Skeletal muscle satellite cell (primary cell): ENCODE results near the gene YAP1.

ENCODE experiments used
- H3K27me3 ChIP-seq: 2 replicates; pipeline ENCODE4 v1.7.0; 2013; ENCODE audit warnings: low read length; ENCODE audit not compliant: control insufficient read depth, insufficient read depth
- H3K36me3 ChIP-seq: 2 replicates; pipeline ENCODE4 v1.7.0; 2013; ENCODE audit warnings: mild to moderate bottlenecking, control low read depth, low read length; ENCODE audit not compliant: insufficient read depth
- H3K4me1 ChIP-seq: 2 replicates; pipeline ENCODE4 v1.7.0; 2013; ENCODE audit warnings: low read length; ENCODE audit not compliant: control insufficient read depth, insufficient read depth
- H3K4me2 ChIP-seq: 2 replicates; pipeline ENCODE4 v1.7.0; 2013; ENCODE audit warnings: mild to moderate bottlenecking, low read length
- H3K4me3 ChIP-seq: 2 replicates; pipeline ENCODE4 v1.7.0; 2013; ENCODE audit warnings: low read length
- H3K9ac ChIP-seq: 2 replicates; pipeline ENCODE4 v1.7.0; 2013; ENCODE audit warnings: mild to moderate bottlenecking, low read depth, low read length, moderate library complexity
- H3K9me3 ChIP-seq: replicated peaks from 2 replicates; pipeline ENCODE4 v1.7.0; 2013; ENCODE audit warnings: mild to moderate bottlenecking, control low read depth, low read length

Gene YAP1

DNA sequence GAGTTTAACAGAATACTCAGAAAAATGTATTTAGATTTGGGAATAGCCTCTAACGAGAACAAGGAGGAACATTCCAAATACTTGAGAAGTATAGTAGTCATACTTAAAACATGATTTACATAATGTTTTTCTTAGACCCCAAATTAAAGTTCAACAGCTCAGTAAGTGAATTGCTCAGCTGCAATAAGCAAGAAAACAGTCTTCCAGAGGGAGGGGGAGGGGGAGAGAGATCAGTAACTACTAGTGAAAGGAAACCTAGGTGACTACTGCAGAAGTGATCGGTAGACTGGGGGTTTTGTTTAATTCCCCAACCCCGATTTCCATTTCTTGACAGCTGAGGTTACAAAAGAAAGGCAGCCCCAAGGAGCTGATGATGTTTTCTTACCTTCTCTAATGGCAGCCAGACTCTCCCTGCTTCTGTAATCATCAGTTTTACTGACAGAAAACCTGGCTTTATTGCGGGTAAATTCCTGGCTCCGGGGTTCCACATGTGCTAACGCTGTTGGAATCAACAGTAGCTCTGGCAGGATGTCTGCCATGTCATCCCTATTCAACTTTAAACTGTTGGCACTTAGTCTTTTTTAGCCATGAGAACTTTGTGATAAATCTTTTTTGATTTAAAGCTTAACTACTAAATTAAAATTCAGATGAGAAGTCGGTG, 124.7 kb downstream of the YAP1 start:
- no peak overlapping the region for H3K4me3 ChIP-seq
- H3K36me3 ChIP-seq, result peaks cover 22% of the 10 kb centered on the region
- no peak overlapping the region for H3K4me2 ChIP-seq
- H3K9ac ChIP-seq, result no peak overlapping the region
- H3K27me3 ChIP-seq, result no peaks in the 10 kb centered on the region
- H3K9me3 ChIP-seq, result no peaks in the 10 kb centered on the region
- no peaks in the 10 kb centered on the region for H3K4me1 ChIP-seq

DNA sequence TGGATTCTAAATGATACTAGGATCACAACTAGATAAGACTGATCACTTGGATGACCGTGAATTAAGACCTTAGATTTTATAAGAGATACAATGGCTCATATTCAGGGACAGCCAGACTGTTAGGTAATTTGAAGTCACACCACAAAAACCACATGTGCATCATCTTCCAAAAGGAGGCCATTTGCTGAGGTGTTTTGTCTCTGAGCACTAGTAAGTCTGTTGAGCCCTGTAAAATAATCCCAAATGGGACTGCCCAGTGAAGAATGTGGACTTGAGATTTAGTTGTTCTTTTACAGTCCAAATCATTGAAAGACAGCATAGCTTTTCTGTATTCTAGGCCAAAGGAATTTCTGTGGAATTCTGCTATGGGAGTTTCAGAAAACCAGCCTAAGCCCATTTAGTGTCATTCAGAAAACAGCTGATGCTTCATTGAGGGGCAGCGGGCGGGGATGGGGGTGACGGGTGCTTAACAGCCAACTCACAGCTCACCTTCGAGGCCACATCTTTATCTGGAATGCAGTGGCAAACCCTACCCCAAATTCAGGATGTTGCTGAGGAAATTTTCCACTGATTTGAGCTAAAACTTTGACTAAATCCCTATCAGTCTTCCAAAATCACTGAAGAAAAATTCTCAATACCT, 127.0 kb downstream of the YAP1 start:
- H3K4me3 ChIP-seq, result no peak overlapping the region
- no peaks in the 10 kb centered on the region for H3K27me3 ChIP-seq
- no peaks in the 10 kb centered on the region for H3K9me3 ChIP-seq
- peaks cover 9% of the 10 kb centered on the region for H3K4me1 ChIP-seq
- no peak overlapping the region for H3K4me2 ChIP-seq
- H3K36me3 ChIP-seq, result peaks cover 11% of the 10 kb centered on the region
- H3K9ac ChIP-seq, result no peak overlapping the region

DNA sequence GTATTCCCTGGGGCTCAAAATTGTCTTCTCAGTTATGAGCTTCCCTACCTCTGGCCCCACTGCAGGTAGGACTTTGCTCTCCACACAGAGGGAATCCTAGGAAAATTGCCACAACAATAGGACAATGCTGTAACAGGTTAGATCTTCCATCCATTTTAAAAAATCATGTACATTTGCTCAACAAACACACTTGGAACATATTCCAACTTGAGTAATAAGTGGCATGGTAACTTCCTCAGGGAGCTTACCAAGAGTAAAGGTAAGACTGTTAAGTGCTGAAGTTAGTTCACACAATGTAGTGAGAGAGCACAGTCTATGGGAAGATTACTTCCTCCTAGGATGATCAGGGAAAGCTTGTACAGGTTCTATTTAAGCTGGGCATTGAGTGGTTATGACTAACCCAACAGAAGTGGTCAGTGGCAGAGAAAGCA, 128.2 kb downstream of the YAP1 start:
- H3K9ac ChIP-seq, result no peak overlapping the region
- H3K9me3 ChIP-seq, result no peaks in the 10 kb centered on the region
- peaks cover 7% of the 10 kb centered on the region for H3K36me3 ChIP-seq
- H3K4me2 ChIP-seq, result no peak overlapping the region
- no peak overlapping the region for H3K4me3 ChIP-seq
- peaks cover 9% of the 10 kb centered on the region for H3K4me1 ChIP-seq
- no peaks in the 10 kb centered on the region for H3K27me3 ChIP-seq

- H3K9ac ChIP-seq, result no peak overlapping the region
- H3K36me3 ChIP-seq, result peaks cover 1% of the 10 kb centered on the region
- H3K4me1 ChIP-seq, result peaks cover 10% of the 10 kb centered on the region
- no peak overlapping the region for H3K4me3 ChIP-seq
- H3K9me3 ChIP-seq, result no peaks in the 10 kb centered on the region
- H3K4me2 ChIP-seq, result no peak overlapping the region
- no peaks in the 10 kb centered on the region for H3K27me3 ChIP-seq
Measured at GRCh38 chr11:102239448-102239847, 129.2 kb downstream of the YAP1 start.

- Histone ChIP-seq H3K4me2 (no peak overlapping the region), H3K36me3 (no peaks in the 10 kb centered on the region), H3K9ac (no peak overlapping the region), H3K27me3 (no peaks in the 10 kb centered on the region), H3K9me3 (no peaks in the 10 kb centered on the region), H3K4me3 (no peak overlapping the region), H3K4me1 (peaks cover 14% of the 10 kb centered on the region)
Measured at GRCh38 chr11:102239911-102240310, 129.7 kb downstream of the YAP1 start.

DNA sequence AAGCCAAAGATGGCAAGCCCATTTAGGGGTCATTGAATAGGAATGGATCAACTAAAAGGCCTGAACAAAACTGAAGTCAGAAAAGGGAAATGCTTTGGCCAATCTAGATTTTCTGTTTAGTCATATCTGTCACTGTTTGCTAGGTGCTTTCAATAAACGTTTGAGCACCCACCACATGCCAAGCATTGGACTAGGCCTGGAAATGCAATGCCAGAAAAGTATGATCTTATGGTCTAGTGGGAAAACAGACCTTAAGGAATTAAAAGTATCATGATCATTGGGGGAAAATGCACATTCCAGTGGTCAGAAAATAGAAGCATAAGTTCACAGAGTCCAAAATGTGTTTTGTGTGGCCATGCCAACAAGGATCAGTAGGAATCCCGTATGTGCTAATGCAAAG, 130.3 kb downstream of the YAP1 start:
- H3K36me3 ChIP-seq, result no peaks in the 10 kb centered on the region
- H3K9me3 ChIP-seq, result no peaks in the 10 kb centered on the region
- no peak overlapping the region for H3K4me3 ChIP-seq
- H3K9ac ChIP-seq, result no peak overlapping the region
- H3K27me3 ChIP-seq, result no peaks in the 10 kb centered on the region
- H3K4me1 ChIP-seq, result peaks cover 20% of the 10 kb centered on the region
- H3K4me2 ChIP-seq, result no peak overlapping the region

GRCh38 chr11:102241026-102241425, 130.8 kb downstream of the YAP1 start:
- Histone ChIP-seq H3K9ac (no peak overlapping the region), H3K36me3 (no peaks in the 10 kb centered on the region), H3K4me2 (no peak overlapping the region), H3K9me3 (no peaks in the 10 kb centered on the region), H3K27me3 (no peaks in the 10 kb centered on the region), H3K4me1 (peaks cover 20% of the 10 kb centered on the region), H3K4me3 (no peak overlapping the region)

GRCh38 chr11:102243399-102243884, 133.2 kb downstream of the YAP1 start:
- Histone ChIP-seq H3K4me2 (no peak overlapping the region), H3K4me1 (peaks cover 20% of the 10 kb centered on the region)

DNA sequence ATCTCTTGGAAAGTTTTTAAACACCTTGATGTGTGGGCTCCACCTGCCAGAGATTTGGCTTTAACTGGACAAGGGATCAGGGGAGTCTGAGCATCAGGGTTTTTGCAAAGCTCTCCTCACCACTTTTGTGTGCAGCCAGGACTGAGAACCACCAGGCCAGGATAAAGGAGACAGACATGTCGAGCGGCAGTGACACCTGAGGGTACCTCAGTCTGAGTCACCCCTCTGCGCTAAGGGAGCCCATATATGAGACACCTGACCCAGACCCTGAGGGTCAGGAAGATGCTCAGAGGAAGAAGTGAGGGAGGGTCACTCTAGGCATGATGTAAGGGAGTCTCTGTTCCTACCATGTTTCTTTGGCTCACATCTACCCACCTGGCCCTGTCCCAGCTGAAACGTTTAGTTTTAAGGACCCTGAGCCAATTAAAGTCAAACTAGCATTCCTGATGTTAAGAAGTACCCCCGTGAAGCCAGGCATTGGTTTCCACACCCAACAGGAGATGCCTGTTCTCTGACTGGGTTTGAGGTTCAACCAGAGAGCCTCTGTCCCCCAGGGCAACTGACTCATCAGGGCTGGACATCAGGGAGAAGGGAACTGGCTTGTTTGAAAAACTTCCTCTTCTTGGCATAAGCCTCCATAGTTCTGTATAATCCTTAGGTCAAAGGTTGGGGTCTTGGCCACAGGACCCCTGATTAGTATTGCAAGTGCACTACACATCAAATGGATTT, 134.6 kb downstream of the YAP1 start:
- no peaks in the 10 kb centered on the region for H3K9me3 ChIP-seq
- H3K9ac ChIP-seq, result no peak overlapping the region
- peaks cover 20% of the 10 kb centered on the region for H3K4me1 ChIP-seq
- H3K36me3 ChIP-seq, result no peaks in the 10 kb centered on the region
- H3K27me3 ChIP-seq, result no peaks in the 10 kb centered on the region
- H3K4me2 ChIP-seq, result peak overlapping the region; percentile 44
- H3K4me3 ChIP-seq, result no peak overlapping the region

More at GRCh38 chr11:102243399-102243884, 133.2 kb downstream of the YAP1 start:
- Histone ChIP-seq H3K9me3 (no peaks in the 10 kb centered on the region), H3K9ac (no peak overlapping the region), H3K27me3 (no peaks in the 10 kb centered on the region), H3K4me3 (no peak overlapping the region), H3K36me3 (no peaks in the 10 kb centered on the region)

DNA sequence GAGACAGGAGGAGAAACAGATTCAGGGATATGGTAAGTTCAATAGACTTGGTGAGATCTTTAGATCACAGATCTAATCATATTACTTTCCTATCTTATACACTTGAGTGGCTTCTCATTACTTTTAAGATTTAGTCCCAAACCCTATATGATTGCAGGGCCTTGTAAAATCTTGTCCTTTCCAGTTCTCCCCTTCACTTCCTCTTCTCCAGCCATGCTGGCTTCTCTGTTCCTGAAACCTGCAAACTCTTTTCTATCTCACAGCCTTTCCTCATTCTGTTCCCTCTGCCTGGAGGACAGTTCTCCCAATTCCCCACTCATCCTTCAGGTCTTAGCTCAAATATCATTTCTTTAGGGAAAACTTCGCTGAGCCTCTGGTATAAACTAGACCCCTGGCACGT, 141.2 kb downstream of the YAP1 start:
- H3K4me2 ChIP-seq, result no peak overlapping the region
- no peak overlapping the region for H3K4me3 ChIP-seq
- peaks cover 9% of the 10 kb centered on the region for H3K4me1 ChIP-seq
- H3K9ac ChIP-seq, result no peak overlapping the region
- no peaks in the 10 kb centered on the region for H3K36me3 ChIP-seq
- H3K27me3 ChIP-seq, result no peaks in the 10 kb centered on the region
- no peaks in the 10 kb centered on the region for H3K9me3 ChIP-seq

GRCh38 chr11:102252339-102252891, 142.2 kb downstream of the YAP1 start:
- no peak overlapping the region for H3K4me2 ChIP-seq
- H3K27me3 ChIP-seq, result no peaks in the 10 kb centered on the region
- no peak overlapping the region for H3K4me3 ChIP-seq
- H3K9ac ChIP-seq, result no peak overlapping the region
- H3K36me3 ChIP-seq, result no peaks in the 10 kb centered on the region
- no peaks in the 10 kb centered on the region for H3K9me3 ChIP-seq
- H3K4me1 ChIP-seq, result peaks cover 10% of the 10 kb centered on the region
